ENCODE results near the gene EME2.
"Not testable (repeated sequence)": the region's sequence is repeated elsewhere in the genome, so short reads cannot be mapped to it uniquely, and the experiment has no call there.

EME2 gene

DNA sequence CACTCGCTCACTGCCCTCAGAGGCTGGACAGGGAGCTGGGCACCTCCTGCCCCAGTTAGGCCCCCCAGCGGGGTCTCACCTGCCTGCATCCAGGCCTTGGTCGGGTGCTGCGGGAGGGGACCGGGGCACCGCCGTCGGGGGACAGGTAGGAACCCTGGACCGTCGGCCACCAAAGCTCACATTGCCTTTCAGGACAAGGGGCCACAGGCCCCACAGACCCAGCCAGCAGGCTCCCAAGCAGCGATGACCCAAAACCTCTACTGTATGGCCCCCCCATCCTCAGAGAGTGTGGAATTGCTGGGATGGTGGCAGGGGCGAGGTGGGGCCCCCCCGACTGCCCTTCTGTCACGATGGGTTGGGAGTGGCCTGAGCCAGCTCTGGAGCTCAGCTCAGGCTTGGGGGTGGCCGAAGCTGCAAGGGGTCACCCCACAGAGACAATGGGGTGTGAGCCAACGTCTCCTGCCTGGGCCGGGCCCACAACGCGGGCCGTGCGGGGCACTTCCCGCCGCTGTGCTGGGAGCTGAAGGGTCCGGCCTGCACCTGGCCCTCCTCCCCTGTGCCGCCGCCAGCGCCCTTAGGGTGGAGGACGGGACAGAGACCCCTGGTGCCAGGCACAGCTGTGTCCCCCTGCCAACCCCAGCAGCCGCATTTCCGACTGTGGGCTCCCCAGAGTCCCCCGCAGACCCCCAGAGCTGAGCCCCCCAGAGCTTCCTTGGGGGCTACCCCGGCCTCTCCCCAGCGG is 20.4 kb downstream of the EME2 start:
- no peak for DNase-seq

DNA sequence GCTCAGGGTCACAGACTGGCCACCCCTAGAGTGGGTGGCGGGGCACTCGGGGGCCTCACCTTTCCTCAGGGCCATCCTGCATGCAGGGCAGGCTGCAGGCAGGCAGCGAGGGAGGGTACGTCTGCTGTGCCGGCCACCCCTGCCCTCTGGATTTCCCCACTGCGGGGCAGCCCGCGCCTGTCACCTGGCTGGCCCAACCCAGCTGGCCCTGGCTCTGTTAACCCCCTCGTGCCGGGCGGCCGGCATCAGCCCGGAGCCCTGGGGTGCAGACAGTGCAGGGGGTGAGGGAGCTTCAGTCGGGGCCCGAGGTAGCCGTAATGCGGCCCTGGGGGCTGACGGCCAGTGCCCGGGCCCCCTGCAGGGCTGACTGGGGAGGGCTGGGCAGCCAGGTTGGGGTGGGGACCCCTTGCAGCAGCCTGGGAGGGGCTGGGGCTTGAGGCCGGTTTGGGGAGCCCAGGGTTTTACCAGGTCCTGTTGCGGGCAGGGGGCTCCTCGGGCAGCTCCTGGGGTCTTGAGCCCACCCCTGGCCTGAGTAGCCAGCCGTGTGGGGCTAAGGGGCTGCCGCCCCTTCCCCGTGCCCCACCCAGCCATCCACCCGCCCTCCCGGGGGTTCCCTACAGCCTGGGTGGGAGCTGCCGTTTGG is 21.1 kb downstream of the EME2 start, which contains the start of gene IGFALS:
Gene IGFALS (minus strand): TSS at position 128 of the 643 bp plus-strand sequence. CDS start 53 bp downstream, at position 75.
- DNase-seq, result no peak

DNA sequence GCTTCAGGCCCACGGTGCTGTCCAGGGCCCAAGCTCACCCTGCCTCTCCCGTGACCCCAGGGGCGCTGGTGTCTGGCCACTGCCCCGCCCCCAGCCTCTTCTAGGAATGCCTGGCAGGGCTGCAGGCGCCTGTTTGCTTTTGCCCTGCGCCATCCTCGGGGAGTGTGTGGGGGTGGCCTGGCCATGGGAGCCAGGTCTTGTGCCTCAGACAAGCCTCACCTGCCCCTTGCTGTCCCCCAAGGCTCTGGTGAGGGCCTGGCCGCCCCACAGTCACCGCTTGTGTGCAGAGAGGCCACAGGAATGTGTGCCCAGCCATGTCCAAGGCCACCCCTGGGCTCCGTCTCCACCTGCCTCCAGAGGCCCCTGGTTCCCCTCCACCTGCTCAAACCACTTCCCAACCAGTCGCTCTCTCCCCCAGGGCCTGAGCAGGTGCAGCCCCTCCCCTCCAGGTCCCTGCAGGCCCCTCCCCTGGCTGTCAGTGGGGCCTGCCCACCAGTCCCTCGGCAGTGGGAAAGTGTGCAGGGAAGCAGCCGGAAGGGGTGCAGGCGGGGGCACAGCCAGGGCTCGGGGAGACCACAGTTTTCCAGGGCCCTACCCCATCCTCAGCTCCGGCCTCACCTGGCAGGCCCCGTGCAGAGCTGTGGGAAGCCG is 21.7 kb downstream of the EME2 start:
- DNase-seq, result no peak

DNA sequence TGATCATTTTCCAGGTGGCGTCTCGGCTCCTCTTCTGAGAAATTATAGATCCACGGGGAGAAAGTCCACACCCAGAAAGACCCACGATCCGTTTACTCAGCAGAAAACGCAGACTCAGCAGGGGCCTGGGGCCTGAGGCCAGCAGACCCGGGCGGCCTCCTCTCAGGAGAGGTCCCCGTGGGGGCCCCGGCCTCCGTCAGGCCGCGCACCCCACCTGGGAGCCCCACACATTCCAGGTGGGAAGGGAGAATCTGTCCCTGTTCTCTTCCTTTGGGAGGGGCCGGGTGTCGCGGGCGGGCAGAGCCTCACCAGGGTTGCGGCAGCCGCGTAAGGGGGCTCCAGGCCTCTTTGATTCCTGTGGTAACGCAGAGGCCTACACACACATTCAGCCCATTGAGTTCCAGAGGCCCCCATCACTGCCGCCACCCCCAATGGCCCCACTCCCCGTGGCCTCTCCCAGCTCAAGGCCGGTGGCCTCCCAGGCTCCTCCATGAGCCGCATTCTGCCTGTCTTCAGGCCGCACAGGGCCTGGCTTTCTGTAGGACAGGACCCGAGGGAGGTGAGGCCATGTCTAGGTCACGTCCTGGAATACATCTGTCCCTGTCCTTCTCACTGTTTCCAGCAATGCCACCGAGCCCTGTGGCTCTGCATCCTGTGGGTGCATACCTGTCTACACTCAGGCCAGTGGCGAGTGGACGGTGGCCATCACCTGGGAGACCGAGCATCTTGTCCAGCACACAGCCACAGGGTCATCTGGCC is 22.5 kb downstream of the EME2 start:
- DNase-seq, result no peak

DNA sequence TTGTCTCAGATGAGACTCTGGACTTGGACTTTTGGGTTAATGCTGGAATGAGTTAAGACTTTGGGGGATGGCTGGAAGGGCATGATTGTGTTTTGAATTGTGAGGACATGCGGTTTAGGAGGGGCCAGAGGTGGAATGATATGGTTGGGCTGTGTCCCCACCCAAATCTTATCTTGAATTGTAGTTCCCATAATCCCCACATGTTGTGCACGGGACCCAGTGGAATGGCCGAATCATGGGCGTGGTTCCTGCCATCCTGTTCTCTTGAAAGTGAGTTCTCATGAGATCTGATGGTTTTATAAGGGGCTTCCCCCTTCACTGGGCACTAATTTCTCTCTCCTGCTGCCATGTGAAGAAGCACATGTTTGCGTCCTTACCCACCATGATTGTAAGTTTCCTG is 26.7 kb downstream of the EME2 start:
- not testable (repeated sequence) for DNase-seq

DNA sequence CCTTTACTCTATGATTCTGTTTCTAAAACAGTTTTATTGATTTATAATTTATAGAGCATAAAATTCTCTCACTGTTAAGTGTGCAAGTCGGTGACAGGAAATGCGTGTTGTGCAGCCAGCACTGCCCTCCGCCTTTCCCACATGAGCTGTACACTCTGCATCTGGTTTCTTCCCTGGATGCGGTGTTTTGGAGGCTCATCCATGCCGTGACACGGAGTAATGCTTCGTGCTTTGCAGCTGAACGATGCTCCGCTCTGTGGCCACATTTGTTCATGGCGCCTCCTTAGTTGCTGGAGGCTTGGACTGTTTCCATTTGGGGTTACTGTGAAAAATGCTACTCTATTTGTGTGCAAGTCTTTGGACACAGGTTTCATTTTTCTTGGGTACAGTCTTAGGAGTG is 28.1 kb downstream of the EME2 start:
- no peak for DNase-seq

DNA sequence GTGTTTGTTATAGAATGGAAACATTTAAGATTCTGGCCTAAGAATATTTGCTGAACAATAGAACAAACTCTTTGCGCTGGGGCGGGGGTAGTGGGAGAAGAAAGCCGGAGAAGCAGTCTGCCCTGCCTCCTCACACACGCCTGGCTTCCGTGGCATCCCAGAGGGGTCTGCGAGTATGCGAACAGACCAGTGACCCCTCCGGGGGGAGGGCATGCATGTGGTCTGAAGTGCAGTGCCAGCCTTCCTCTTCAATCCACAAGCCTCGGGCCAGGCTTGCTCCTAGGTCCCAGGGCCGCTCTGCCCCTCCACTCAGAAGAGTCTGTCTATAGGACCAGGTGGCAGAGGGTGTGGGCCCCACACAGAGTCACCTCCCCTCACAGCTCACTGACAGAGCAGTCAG is 35.0 kb downstream of the EME2 start:
- no peak for DNase-seq

DNA sequence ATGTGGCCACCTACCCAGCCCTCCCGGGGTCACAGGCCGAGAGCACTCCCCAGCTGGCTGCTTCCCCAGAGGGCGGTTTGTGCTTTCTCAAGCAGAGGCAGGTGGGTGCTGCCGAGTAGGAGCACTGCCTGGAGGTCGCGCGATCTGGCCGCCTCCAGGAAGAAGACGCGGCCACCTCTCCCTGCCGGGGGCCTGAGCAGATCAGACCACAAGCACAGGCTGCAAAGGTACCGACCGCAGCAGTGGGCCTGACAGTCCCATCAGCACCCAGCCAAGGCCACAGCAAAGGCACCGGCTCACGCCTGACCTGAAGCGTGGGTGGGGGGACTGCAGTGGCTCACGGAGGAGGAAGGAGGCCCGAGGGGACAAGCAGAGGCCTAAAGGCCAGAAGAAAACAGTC is 36.1 kb downstream of the EME2 start:
- no peak for DNase-seq

DNA sequence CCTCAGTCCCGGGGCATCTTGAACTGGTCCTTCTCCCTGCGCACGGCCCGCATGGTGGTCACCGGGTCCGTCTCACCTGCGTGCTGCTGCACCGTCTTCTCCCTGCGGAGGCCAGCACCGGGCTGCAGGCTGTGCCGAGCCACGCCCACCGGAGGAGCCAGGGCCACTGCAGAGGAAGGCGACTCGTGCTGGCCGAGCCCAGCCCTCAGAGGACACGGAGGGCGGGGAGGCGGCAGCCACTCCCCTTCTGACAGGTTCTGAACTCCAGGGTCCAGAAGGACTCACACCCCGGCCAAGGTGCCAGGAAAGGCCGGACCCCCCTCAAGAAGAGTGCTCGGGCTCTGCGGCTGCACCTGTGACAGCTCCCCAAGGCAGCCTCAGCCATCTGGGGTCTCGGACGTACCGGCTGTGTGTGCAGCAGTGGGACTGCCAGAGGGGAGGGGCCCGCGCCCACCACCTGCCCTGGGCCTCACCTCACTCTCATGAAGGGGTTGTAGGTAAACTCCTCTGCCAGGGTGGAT is 36.7 kb downstream of the EME2 start:
- DNase-seq, result no peak

DNA sequence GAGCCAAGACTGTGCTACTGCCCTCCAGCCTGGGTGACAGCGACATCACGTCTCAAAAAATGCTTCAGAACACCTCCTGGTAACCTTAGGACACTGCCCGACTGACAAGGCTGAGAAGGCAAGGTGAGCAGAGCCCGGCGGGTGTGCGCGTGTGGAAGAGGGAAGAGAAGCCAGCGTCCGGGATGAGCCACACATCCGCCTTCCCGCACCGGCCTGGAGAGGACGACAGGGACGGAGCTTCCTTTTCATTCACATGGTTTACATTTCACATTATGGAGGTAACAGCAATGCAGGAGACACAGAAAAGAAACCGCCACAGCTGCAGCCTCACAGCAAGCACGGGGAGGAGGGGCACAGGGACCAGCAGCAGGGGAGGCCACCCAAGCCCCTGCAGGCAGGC is 37.5 kb downstream of the EME2 start:
- no peak for DNase-seq

DNA sequence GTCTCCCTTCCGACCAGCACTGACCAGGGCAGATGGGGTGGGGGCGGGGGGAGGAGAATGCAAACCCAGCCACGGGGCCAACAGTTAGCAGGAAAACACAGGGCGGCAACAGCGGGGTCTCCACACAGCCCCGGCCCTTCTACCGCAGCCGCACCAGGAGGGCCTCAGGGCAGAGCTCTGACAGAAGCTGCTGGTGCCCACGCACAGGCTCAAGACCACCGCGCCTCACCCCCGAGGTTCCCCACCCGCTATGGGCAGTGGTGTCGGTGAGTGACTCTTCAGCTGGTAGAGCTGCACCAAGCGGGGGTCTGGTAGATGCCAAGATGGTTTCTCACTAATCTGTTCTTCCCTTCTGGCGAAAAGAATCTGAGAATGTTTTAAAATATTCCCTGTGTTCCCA is 37.9 kb downstream of the EME2 start:
- DNase-seq, result no peak

DNA sequence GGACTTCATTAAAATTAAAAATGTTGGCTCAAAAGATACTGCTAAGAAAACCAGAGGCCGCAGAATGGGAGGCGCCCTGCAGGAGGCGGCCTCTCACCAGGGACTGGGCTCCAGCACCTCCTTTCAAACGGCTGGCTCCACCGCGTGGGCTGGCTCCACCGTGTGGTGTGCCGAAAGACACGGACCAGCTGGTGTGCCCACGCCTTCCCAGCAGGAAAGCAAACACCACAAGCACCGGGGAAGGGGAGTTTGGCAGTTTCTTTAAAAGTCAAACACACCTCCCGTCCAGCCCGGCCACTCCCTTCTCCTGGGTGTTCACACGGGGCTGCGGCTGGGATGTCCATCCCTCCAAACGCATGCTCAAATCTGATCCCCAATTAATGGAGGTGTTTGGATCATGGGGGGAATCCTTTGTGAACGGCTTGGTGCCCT is 40.1 kb downstream of the EME2 start:
- peak; percentile 35 to 47 for DNase-seq

DNA sequence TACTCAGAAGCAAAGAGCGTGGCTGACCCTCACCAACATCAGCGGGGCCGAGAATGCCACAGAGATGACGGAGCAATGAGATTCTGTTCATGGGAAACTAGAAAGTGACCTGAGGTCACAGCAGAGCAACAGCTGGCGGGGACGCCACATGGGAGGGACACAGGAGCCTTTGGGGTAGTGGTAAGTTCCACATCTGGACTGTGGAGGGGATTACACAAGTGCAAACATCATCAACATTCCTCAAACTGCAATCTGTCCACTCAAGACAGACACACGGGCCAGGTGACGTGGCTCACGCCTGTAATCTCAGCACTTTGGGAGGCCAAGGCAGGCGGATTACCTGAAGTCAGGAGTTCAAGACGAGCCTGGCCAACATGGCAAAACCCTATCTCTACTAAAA is 42.9 kb downstream of the EME2 start:
- DNase-seq, result no peak

DNA sequence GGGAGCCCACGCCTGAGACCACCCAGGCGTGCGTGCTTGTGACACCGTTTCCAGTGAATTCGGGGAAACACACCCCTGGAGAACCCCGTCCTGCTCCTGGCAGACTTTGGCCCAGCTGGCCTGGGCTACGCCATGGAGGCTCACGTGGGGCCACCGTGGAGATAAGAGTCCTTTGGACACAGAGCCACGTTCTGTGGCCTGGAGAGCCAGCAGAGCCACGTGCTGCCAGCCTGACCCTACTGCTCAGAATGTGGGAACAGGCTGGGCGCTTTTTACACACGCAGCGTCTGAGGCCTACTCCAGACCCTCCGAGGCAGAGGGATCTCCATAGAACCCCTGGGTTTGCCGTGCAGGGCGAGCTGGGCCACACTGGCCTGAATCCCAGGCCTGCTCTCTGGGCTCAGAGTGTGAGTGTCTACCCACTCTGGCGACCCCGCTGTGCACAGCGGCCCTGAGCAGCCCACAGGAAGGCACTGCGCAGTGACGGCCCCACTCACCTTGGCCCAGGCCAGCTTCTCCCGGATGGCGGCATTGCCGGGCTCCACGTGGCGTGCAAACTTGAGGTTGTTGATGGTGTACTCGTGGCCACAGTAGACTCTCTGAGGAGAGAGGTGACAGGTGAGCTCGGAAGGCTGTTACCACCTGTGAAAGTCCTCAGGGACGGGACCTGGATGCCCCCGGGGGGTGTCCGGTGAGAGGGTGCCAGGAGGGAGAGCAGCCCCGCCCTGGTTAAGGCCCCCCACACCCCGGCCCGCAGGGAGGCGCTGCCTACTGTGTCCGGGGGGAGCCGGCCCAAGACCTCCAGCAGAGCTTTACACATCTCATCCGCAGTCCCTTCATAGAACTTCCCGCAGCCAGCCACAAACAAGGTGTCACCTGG is 44.0 kb downstream of the EME2 start:
- no peak for DNase-seq

DNA sequence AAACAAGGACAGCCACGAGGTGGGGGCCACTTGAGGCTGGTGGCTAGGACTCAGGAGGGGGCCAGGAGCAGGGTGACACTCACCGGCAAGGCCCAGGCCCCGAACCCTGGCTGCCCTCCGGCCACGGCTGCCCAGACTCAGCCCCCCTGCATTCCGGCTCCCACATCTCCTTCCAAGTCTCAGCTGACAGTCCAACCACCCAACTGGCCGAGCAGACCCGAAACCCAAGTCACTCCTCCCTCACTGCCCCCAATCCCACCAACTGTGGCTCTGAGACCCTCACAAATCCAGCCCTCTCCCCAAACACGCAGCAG is 44.6 kb downstream of the EME2 start:
- no peak for DNase-seq

DNA sequence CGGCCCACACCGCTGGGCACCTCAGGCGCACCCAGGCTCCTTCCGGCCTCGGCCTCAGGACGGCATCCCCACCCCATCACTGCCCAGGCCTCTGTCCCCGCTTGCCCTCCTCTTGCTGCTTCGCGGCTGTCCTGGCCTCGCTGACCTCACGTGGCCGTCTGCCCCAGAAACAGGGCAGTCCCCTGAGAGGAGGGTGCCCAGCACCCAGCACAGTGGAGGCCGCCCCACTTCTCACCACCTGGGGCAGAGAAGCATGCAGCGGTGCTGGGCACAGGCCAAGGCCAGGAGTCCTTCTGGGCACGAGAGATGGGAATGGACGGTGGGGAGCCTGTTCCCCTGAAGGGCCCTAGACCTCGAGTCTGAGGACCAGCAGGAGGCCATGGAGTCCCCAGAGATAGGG is 45.1 kb downstream of the EME2 start:
- no peak for DNase-seq

DNA sequence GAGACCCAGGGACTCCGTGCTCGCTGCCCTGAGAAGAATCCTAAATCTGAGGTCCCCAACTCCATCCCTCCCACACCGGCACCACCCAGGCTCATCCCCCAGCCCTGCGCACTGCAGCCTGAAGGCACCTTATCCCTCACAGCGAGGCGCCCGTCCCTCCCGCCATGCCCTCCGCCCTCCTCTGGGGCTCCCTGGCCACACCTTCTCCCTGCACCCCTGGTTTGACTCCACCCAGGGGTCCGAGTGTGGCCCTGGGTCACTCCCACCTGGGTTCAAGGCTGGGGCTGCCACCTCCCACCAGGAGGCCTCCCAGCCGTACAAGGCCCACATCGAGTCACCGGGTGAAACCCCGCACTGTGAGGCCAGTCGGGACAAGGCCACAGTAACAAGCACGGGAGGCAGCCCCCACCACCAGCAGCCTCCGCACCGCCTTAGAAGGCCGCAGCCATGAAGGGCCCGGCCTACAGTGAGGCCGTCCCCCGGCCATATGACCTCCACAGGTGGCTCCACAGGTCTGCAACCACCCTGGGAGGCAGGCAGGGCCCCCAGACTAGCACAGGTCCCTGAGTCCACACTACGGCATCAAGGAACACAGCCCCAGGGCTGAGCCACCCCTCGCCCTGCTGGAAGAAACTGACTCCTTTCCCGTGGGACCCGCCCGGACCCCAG is 45.7 kb downstream of the EME2 start:
- DNase-seq, result no peak

DNA sequence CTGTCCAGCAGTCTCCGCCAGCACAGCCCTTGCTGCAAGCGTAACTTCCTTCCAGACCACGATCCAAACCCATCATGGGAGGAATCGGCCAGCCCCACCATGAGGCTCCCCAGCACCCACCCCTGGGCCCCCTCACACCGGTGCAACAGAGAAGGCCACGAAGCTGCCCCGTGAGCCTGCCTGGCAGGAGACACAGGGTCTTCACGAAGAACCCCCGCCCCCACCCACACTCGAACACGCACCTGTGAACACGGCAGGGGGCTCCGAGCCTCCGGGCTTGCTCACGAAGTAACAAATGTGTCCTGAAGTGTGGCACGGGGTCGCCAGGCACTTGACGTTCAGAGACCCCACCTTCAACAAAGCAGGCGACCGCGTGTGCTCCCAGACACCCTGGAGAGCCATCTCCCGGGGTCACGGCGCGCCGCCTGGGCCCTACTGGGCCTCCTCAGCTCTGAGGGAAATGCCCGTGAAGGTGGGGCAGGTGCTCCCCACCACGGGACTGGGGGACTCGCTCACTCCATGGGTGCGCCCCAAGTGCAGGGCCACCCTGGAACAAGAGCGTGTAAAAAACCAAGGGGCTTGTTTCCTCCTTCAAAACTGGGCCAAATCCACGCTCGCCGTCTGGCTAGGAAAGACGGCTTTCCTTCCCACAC is 46.4 kb downstream of the EME2 start:
- no peak for DNase-seq

DNA sequence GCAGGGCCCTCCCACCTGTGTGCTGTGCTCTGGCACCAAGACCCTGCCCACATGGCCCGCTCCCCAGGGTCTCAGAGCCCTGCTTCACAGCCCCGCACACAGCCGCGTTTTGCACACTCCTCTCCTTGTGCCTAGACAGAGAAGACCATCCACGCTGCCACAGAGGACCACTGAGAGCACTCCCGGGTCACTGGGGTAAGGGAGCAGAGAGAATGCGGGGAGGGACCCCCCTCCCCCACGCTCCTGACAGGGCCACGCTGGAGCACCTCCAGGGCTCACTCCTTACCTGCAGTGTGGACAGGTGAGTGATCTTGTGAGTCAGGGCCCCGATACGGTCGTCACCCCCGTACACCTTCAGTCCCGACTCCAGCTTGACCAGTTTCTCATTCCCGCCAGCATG is 47.0 kb downstream of the EME2 start:
- DNase-seq, result no peak

DNA sequence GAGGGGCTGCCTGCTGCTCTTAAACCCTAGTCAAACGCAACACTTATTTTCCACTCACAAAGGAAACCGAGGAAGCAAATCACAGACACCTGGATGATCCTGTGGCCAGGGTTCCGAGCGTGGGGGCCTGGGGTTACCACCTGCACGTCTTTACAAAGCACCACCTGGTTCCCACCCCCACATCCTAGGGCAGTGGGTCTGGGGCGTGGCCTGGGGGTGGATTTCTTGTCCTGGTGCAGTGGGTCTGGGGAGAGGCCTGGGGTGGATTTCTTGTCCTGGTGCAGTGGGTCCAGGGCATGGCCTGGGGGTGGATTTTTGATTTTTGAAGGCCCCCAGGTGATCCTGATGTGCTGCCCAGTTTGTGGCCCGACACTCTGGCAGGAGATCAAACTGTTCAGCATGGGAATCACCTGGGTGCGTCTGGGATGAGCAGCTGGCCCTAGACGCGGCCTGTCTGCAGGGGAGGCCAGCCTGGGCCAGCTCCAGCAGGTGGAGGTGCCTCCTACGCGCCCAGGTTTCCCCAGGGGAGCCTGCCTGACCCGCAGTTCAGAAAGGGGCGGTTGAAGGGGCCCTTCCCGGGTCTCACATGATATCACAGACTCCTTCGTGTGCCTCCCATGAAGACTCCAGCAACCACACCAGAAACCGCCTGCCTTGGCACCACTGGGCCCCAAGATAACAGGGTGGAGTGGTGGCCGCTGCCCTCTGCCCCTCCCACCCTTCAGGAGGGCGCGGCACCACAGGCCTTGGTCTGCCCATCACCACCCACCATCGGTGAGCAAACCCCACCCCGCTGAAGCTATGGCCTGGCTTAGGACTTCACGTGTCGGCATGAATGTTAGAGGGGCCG is 47.7 kb downstream of the EME2 start:
- no peak for DNase-seq

Measured in CD4-positive, alpha-beta T cell treated with Interferon alpha-2 for 1 hour (primary cell).